NCI-H774 (cell line): ENCODE measurements around the gene IP6K2.
"Not testable (repeated sequence)": the region's sequence is repeated elsewhere in the genome, so short reads cannot be mapped to it uniquely, and the experiment has no call there.

Experiments used
- DNase-seq: peaks from one replicate; lab custom pipeline; 2025; lab: John Stamatoyannopoulos, UW

The IP6K2 gene

GRCh38 chr3:48727511-48727910 is 10.5 kb upstream of the IP6K2 start:
- DNase-seq: no peak

- not testable (repeated sequence) for DNase-seq
Measured at GRCh38 chr3:48725185-48725855, 8.3 kb upstream of the IP6K2 start.

- no peak for DNase-seq
Measured at GRCh38 chr3:48723725-48724124, 6.7 kb upstream of the IP6K2 start.

- DNase-seq: not testable (repeated sequence)
Measured at GRCh38 chr3:48723293-48723692, 6.3 kb upstream of the IP6K2 start.

- no peak for DNase-seq
Measured at GRCh38 chr3:48716508-48716981, 476 bp downstream of the IP6K2 start.

- DNase-seq: no peak
Measured at GRCh38 chr3:48715174-48715800, 1.7 kb downstream of the IP6K2 start.

- DNase-seq: no peak
Measured at GRCh38 chr3:48711727-48712126, 5.3 kb downstream of the IP6K2 start.

- no peak for DNase-seq
Measured at GRCh38 chr3:48709051-48709461, 8.0 kb downstream of the IP6K2 start.

GRCh38 chr3:48708481-48708889 is 8.5 kb downstream of the IP6K2 start:
- DNase-seq: no peak

GRCh38 chr3:48707157-48707556 is 9.9 kb downstream of the IP6K2 start:
- no peak for DNase-seq

GRCh38 chr3:48702320-48702920 is 14.6 kb downstream of the IP6K2 start:
- DNase-seq: no peak

- DNase-seq: no peak
Measured at GRCh38 chr3:48700731-48701405, 16.2 kb downstream of the IP6K2 start.

GRCh38 chr3:48698891-48699290 is 18.1 kb downstream of the IP6K2 start:
- DNase-seq: no peak

GRCh38 chr3:48697952-48698351 is 19.1 kb downstream of the IP6K2 start:
- DNase-seq: no peak

- DNase-seq: no peak
Measured at GRCh38 chr3:48696601-48697000, 20.4 kb downstream of the IP6K2 start.

- DNase-seq: no peak
Measured at GRCh38 chr3:48696156-48696555, 20.9 kb downstream of the IP6K2 start.

- DNase-seq: no peak
Measured at GRCh38 chr3:48695393-48695753, 21.6 kb downstream of the IP6K2 start.

- no peak for DNase-seq
Measured at GRCh38 chr3:48694610-48695392, 22.2 kb downstream of the IP6K2 start.

- DNase-seq: no peak
Measured at GRCh38 chr3:48693826-48694225, 23.2 kb downstream of the IP6K2 start.

- no peak for DNase-seq
Measured at GRCh38 chr3:48692551-48692950, 24.5 kb downstream of the IP6K2 start.

GRCh38 chr3:48690846-48691458 is 26.1 kb downstream of the IP6K2 start:
- no peak for DNase-seq

GRCh38 chr3:48689384-48689783 is 27.6 kb downstream of the IP6K2 start:
- no peak for DNase-seq
